Cardiac muscle cell (in vitro differentiated cells and primary cell): ENCODE measurements around the gene JTB. TPM values are rescaled to one million over a fixed set of nuclear protein-coding genes. Genes with fewer than 3 reads are reported as not detected.
A peak's percentile ranks its signal among the peaks of the same experiment; 100 is the strongest.
"Not testable (repeated sequence)": the region's sequence is repeated elsewhere in the genome, so short reads cannot be mapped to it uniquely, and the experiment has no call there.

Source experiments
- DNase-seq, 2 donors: peaks; one replicate each; pipeline versions ENCODE4 v3.0.0 to v3.0.0-alpha.2; 2010 to 2017; ENCODE audit warnings: low read depth in 1 of 2, low spot score in 1 of 2
- H3K27ac ChIP-seq: fragments of 200-600 bp; sonication (generic); 2 replicates; pipeline ENCODE4 v1.5.1; 2016
- H3K27me3 ChIP-seq: fragments of 200-600 bp; sonication (generic); 2 replicates; pipeline ENCODE4 v1.6.0; 2016; ENCODE audit warnings: control low read depth
- H3K36me3 ChIP-seq: fragments of 200-600 bp; sonication (generic); 2 replicates; pipeline ENCODE4 v1.5.1; 2016; ENCODE audit warnings: control low read depth
- H3K4me1 ChIP-seq: fragments of 200-600 bp; sonication (generic); 2 replicates; pipeline ENCODE4 v1.8.1; 2017; ENCODE audit warnings: low read depth, mild to moderate bottlenecking, mixed run types
- H3K4me3 ChIP-seq: fragments of 200-600 bp; sonication (generic); 2 replicates; pipeline ENCODE4 v1.5.1; 2016; ENCODE audit warnings: mild to moderate bottlenecking
- H3K9me3 ChIP-seq: fragments of 200-600 bp; sonication (generic); 2 replicates; pipeline ENCODE4 v1.5.1; 2017; ENCODE audit warnings: low read depth, mild to moderate bottlenecking, control low read depth
- polyA plus RNA-seq: library from polyadenylated mRNA; unstranded; fragments of >200 nt; fragmentation: Nextera tagmentation; extraction: Ambion mirVana; gene quantifications from 2 replicates; pipeline ENCODE4 v1.2.1, GENCODE V29; 2016
- total RNA-seq: library from RNA; depleted of rRNA; stranded (reverse); fragments of >200 nt; gene quantifications from 2 replicates; pipeline ENCODE4 v1.2.3, GENCODE V29; 2016
- TF ChIP-seq, protein P1 (sequence below): IDR thresholded peaks from 2 replicates; pipeline ENCODE4 v1.5.1; 2012; ENCODE audit warnings: low read depth, mild to moderate bottlenecking, low read length

JTB gene
- total and polyA plus RNA-seq, 2 experiments from 2014 or later = 161 to 169 TPM

DNA sequence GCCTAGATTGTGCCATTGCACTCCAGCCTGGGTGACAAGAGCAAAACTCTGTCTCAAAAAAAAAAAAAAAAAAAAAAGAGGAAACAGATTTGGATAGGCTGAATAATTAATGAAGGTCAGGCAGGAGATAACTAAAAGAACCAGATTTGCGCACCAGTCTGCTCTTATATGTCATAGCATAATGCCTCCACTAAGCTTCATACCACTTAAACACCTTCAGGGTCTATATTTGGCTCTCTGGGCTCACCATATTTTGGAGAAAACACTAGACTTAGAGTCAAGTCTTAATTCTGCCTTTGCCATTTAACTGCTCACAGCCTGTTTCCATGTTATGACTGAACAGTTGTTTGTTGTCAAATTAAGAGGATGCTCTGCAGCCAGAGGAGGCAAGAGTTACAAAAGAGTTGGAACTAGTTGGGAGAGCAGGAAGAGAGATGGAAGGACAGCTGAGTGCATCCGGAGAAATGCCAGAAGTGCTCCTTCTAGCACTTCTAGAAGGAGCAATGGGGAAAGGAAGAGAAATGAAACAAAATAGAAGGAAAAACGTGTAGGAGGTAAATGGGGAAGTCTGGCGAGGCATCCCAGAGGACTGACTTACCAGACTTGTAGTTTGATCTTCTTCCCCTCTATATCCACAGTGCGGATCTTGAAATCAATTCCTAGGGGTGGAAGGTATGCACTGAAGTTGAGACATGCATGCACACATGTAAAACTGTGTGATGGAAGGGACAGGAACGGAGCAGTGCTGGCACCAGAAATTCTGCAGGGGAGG lies 6.8 kb upstream of the JTB start:
- H3K27ac ChIP-seq = no peak overlapping the region
- no peaks in the 10 kb centered on the region for H3K4me1 ChIP-seq
- no peaks in the 10 kb centered on the region for H3K27me3 ChIP-seq
- H3K36me3 ChIP-seq = no peaks in the 10 kb centered on the region
- no peaks in the 10 kb centered on the region for H3K9me3 ChIP-seq
- no peak for DNase-seq
- TF ChIP-seq, protein P1, sequence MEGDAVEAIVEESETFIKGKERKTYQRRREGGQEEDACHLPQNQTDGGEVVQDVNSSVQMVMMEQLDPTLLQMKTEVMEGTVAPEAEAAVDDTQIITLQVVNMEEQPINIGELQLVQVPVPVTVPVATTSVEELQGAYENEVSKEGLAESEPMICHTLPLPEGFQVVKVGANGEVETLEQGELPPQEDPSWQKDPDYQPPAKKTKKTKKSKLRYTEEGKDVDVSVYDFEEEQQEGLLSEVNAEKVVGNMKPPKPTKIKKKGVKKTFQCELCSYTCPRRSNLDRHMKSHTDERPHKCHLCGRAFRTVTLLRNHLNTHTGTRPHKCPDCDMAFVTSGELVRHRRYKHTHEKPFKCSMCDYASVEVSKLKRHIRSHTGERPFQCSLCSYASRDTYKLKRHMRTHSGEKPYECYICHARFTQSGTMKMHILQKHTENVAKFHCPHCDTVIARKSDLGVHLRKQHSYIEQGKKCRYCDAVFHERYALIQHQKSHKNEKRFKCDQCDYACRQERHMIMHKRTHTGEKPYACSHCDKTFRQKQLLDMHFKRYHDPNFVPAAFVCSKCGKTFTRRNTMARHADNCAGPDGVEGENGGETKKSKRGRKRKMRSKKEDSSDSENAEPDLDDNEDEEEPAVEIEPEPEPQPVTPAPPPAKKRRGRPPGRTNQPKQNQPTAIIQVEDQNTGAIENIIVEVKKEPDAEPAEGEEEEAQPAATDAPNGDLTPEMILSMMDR = no peak
- no peak overlapping the region for H3K4me3 ChIP-seq

DNA sequence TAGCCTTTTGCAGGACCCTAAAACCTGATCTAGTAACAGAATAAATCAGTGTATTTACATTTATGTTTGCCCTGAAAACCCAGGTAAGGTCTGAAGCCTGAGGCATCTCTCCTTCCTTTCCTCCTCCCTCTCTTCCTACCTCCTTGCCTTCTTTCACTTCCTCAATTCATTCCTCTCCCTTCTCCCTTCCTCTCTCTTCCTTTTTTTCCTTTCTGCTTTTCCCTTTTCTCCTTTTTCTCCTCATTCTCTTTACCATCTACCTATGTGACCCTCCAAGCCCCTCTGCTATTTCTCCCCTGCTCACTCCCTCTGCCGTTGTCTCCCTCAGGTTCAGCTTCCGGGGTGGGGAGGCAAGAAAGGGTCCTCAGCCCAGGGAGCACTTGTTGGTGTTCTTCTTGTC lies 4.3 kb upstream of the JTB start:
- H3K27me3 ChIP-seq, H3K27ac ChIP-seq, H3K36me3 ChIP-seq, H3K9me3 ChIP-seq, DNase-seq, H3K4me1 ChIP-seq, H3K4me3 ChIP-seq: not testable (repeated sequence)

DNA sequence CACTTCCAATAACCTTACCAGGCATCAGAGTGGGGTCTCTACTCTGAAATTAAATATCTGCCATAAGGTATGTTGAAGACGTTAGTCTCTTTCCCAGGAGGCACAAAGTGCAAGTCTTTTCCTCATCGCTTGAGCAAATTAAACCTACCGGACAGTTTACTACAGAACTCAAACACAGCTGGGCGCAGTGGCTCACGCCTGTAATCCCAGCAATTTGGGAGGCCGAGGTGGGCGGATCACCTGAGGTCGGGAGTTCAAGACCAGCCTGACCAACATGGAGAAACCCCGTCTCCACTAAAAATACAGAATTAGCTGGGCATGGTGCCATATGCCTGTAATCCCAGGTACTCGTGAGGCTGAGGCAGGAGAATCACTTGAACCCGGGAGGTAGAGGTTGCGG lies 1.6 kb upstream of the JTB start:
- H3K4me3 ChIP-seq, H3K27ac ChIP-seq, H3K27me3 ChIP-seq, DNase-seq, H3K4me1 ChIP-seq, H3K9me3 ChIP-seq: not testable (repeated sequence)
- peaks cover 15% of the 10 kb centered on the region for H3K36me3 ChIP-seq

DNA sequence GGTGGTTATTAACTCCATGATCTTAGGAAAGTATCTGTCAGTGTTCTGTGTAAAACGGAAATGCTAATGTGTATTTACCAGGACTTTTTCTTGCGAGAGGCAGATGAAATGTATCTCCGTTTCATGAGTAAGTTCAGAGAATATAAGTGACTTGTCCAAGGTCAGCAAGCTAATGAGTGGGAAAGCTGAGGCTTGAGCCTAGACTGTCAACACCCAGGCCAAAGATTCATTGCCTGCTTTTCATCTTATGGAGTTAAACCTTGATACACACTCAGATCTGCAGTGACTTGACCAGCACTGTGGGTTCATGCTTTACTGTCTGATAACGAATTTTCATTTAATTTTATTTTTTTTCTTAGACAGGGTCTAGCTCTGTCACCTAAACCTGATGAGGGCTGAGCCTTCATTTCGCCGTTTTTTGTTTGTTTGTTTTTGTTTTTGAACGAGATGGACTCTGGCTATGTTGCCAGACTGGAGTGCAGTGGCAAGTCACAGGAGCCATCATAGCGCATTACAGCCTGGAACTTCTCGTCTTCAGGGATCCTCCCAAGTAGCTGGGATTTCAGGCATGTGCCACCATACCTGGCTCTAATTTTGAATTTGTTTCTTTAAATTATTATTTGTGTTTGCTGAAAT lies 918 bp upstream of the JTB start:
- DNase-seq = no peak
- Histone ChIP-seq H3K4me3 (peak overlapping the region; percentile 71), H3K27me3 (no peaks in the 10 kb centered on the region), H3K36me3 (peaks cover 19% of the 10 kb centered on the region), H3K4me1 (peaks cover 8% of the 10 kb centered on the region), H3K27ac (peak overlapping the region; percentile 85), H3K9me3 (no peaks in the 10 kb centered on the region)
- TF ChIP-seq, protein P1 = no peak

DNA sequence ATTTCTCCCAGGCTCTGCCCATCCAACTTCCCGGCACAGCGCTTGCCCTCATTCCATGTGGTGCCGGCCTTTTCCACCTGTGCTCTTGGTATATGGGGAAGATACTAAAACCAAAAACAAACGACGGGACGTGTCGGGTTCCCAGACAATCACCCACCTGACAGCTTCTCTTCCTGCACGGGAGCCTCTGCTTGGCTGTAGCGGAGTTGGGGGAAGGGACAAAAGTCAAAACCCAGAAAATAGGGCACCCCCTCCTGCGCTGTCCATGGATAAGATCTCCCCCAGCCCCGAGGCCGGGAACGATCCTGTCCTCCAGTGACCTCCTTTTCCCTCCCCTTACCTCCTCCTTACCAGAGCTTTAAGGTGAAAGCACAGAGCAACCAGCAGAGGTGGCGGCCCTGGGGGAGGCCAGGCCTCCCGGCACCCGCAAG lies 640 bp downstream of the JTB start:
- TF ChIP-seq, protein P1 = no peak
- peaks cover 19% of the 10 kb centered on the region for H3K36me3 ChIP-seq
- H3K27me3 ChIP-seq = no peaks in the 10 kb centered on the region
- peak overlapping the region; percentile 85 for H3K27ac ChIP-seq
- H3K4me1 ChIP-seq = peaks cover 8% of the 10 kb centered on the region
- no peak for DNase-seq
- no peaks in the 10 kb centered on the region for H3K9me3 ChIP-seq
- peak overlapping the region; percentile 71 for H3K4me3 ChIP-seq

DNA sequence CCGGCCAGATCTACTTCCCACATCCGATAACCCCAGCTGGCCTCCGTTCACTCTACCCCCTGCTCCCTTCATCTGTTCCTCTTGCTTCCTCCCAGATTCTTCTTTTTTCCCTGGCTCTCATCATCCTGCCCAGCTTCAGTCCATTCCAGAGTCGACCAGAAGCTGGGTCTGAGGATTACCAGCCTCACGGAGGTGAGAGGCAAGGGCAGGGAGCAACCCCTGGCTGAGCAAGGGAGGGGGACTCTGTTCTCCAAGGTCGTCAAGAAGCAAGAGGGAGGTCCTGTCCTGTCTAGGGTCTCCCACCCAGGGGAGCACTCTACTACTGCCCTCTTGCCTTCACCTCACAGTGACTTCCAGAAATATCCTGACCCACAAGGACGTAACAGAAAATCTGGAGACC lies 3.9 kb downstream of the JTB start:
- Histone ChIP-seq H3K4me1 (peaks cover 14% of the 10 kb centered on the region), H3K4me3 (no peak overlapping the region), H3K27ac (peak overlapping the region; percentile 39), H3K9me3 (no peaks in the 10 kb centered on the region), H3K27me3 (no peaks in the 10 kb centered on the region), H3K36me3 (peaks cover 19% of the 10 kb centered on the region)
- no peak for DNase-seq
- TF ChIP-seq, protein P1 = no peak
